AG09309 (cell line): ENCODE data around the gene AGGF1.

Experiments
- DNase-seq: peaks from one replicate; pipeline ENCODE4 v3.0.0-alpha.2; 2010; ENCODE audit warnings: low read depth
- H3K4me3 ChIP-seq: 2 replicates; pipeline ENCODE4 v1.5.1; 2011; ENCODE audit warnings: mild to moderate bottlenecking, low read depth, low read length, moderate library complexity; ENCODE audit not compliant: control insufficient read depth
- TF ChIP-seq, protein P1 (sequence below): IDR thresholded peaks from 2 replicates; pipeline ENCODE4 v1.5.1; 2011; ENCODE audit warnings: mild to moderate bottlenecking, low read depth, low read length, inconsistent platforms; ENCODE audit not compliant: insufficient read depth, control insufficient read depth; ENCODE audit errors: missing control alignments

Gene AGGF1

DNA sequence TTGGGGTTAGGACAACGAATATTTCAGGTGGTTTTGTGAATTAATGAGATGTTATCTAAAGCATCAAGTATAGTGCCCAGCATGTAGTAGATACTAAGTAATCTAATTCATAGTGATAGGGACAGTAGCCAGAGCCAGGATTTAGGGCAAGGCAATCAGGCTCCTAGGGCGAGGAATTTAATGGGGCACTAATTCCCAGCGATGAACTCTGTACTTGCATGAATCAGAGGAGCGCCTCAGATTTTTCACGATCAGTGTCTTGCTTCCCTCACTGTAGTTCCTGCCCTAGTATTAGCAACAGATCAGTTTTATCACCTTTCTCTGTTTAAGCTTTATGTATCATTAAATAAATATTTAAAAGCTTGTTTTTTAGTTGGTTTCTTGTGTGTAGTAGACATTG, 3.1 kb downstream of the AGGF1 start:
- no peak overlapping the region for H3K4me3 ChIP-seq
- no peak for DNase-seq
- TF ChIP-seq, protein P1, sequence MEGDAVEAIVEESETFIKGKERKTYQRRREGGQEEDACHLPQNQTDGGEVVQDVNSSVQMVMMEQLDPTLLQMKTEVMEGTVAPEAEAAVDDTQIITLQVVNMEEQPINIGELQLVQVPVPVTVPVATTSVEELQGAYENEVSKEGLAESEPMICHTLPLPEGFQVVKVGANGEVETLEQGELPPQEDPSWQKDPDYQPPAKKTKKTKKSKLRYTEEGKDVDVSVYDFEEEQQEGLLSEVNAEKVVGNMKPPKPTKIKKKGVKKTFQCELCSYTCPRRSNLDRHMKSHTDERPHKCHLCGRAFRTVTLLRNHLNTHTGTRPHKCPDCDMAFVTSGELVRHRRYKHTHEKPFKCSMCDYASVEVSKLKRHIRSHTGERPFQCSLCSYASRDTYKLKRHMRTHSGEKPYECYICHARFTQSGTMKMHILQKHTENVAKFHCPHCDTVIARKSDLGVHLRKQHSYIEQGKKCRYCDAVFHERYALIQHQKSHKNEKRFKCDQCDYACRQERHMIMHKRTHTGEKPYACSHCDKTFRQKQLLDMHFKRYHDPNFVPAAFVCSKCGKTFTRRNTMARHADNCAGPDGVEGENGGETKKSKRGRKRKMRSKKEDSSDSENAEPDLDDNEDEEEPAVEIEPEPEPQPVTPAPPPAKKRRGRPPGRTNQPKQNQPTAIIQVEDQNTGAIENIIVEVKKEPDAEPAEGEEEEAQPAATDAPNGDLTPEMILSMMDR = no peak

DNA sequence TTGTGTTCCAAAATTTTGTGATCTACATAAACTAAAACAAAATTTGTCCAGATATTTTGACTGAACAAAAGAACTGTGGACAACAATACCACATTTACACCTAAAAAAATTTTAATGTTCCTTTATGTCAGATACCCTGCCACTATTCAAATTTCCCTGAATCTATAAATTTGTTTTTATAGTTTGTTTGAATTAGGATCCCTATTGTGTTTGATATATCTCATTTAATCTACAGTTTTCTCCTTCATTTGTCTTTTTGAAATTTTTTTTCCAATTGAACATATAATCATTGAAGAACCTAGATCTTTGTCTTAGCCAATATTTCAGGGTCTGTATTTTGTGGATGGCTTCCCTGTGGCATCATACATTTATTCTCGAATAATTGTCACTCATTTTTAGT, 5.7 kb downstream of the AGGF1 start:
- H3K4me3 ChIP-seq = no peak overlapping the region
- TF ChIP-seq, protein P1 = no peak
- DNase-seq = no peak

DNA sequence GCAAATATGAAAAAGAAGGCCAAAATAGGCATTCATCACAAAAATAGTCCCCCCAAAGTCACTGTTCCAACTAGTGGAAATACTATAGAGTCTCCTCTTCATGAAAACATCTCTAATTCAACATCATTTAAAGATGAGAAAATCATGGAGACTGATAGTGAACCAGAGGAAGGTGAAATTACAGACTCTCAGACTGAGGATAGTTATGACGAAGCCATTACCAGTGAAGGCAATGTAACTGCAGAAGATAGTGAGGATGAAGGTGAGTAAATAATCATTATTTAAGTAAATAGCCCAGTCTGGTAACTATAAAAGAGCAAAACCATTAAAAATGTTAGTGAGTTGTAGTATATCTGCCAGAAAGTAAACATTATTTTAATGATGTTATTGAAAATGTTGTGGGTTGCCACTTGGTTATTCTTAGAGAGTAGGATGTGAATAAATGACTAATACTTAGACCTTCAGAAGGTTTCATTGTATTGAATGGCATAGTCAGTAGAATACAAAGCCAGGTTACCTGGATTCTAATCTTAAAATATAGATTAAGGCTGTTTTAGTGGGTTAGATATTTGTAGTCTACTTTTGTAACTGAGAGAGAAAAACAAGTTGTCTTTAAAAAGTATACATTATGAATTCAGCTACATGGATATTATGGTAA, 16.3 kb downstream of the AGGF1 start:
- H3K4me3 ChIP-seq = no peak overlapping the region
- DNase-seq = no peak
- TF ChIP-seq, protein P1 = no peak

DNA sequence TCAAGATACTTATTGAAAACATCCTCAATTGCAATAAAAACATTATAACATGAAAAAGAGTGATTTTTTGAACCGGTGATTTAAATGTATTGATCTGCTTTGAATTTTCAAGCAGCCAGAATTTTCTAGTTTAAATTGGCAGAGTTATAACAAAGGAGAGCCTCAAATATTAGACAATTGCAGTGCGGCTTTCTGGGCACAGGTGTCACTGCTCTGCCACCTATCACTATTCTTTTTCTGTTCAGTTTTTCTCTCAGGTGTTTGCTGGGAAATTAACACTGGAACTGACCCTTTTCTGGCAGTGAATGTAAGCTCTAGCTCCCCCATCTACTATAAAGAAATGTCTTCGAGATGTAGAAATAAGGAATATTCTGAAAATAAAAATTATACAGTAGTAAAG, 33.8 kb downstream of the AGGF1 start:
- TF ChIP-seq, protein P1 = no peak
- DNase-seq = no peak
- H3K4me3 ChIP-seq = no peak overlapping the region

DNA sequence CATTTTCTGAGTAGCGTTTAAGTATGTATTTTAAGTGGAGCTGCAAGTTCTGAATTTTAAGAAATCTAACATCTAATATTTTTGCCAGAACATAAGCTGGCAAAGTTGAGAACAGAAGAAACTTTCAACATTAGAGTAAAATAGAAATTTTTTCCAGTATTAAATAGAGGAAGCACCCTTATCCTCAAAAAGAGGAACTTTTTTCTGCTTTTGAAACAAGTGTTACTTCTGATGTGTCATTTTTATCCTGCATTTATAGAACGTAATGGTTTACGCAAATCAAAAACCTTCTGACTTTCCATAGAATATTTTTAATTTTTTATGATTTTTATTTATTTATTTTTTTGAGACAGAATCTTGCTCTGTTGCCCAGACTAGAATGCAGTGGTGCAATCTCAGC, 35.1 kb downstream of the AGGF1 start:
- H3K4me3 ChIP-seq = no peak overlapping the region
- TF ChIP-seq, protein P1 = no peak
- DNase-seq = no peak

DNA sequence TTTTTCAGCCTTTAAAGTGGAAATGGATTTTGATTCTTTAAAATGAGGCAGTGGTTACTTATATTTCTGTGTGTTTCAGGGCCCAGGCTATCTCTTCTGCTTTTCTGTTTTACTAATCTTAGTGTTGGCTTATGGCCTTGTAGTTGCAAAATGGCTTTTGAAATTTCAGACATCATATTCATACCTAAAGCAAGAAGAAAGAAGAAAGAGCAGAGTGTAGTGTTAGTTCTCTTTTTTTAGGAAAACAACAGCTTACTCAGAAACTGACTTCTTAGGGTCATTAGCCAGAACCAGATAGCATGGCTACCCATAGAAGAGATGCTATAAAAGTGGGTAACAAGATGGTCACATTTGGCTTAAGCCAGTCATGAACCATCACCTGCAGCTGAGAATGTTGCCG, 36.0 kb downstream of the AGGF1 start:
- no peak overlapping the region for H3K4me3 ChIP-seq
- no peak for DNase-seq
- TF ChIP-seq, protein P1 = no peak
